OCI-M2 (cell line): Measurements from ENCODE around the gene UBTD2.
"Not testable (repeated sequence)": the region's sequence is repeated elsewhere in the genome, so short reads cannot be mapped to it uniquely, and the experiment has no call there.

ENCODE experiments used
- DNase-seq: peaks from one replicate; lab custom pipeline; 2025; ENCODE audit not compliant: unreplicated experiment; lab: John Stamatoyannopoulos, UW

The UBTD2 gene

GRCh38 chr5:172197775-172198174 is 85.8 kb downstream of the UBTD2 start:
- not testable (repeated sequence) for DNase-seq

- DNase-seq = no peak
Measured at GRCh38 chr5:172194985-172195774, 88.4 kb downstream of the UBTD2 start.

DNA sequence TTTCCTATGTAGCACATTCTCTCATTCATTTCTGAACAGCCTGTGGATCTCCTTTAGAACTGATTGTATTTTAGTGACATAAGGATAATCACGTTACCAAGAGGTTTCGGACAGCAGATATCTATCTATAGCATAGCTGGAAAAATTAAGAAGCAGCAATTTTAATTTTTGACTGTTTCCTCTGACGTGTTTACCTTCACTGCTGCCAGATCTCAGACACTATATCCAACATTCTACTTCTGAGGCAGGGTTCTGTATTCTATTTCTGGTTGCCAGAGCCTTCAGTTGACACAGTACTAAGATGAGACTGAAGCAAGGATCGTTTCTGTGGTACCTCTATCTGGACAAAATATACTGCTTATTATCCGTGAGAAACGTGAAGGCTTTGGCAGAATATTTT is 89.7 kb downstream of the UBTD2 start, which contains the start of gene EFCAB9:
Gene EFCAB9 (plus strand): TSS at position 301 of the 400 bp plus-strand sequence. CDS start 1 bp downstream, at position 302.
- no peak for DNase-seq

DNA sequence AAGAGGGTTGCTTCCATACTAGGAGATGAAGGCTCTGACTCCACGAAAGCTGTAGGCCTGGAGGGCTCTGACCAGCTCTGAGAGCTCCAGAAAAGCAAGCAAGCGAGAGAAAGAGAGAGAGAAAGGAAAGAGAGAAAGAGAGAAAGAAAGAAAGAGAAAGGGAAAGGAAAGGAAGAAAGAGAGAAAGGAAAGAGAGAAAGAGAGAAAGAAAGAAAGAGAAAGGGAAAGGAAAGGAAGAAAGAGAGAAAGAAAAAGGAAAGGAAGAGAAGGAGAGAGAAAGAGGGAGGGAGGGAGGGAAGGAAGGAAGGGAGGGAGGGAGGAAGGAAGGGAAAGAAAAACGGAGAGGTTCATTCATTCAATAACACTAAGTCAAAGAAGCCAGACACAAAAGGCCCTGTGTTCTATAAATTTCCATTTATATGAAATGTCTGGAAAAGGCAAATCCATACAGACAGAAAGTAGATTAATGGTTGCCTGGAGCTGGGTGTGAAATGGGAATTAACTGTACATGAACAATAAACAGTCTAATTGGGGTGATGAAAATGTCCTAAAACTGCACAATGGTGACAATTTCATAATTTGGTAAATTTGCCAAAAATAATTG is 93.8 kb downstream of the UBTD2 start:
- DNase-seq = no peak

DNA sequence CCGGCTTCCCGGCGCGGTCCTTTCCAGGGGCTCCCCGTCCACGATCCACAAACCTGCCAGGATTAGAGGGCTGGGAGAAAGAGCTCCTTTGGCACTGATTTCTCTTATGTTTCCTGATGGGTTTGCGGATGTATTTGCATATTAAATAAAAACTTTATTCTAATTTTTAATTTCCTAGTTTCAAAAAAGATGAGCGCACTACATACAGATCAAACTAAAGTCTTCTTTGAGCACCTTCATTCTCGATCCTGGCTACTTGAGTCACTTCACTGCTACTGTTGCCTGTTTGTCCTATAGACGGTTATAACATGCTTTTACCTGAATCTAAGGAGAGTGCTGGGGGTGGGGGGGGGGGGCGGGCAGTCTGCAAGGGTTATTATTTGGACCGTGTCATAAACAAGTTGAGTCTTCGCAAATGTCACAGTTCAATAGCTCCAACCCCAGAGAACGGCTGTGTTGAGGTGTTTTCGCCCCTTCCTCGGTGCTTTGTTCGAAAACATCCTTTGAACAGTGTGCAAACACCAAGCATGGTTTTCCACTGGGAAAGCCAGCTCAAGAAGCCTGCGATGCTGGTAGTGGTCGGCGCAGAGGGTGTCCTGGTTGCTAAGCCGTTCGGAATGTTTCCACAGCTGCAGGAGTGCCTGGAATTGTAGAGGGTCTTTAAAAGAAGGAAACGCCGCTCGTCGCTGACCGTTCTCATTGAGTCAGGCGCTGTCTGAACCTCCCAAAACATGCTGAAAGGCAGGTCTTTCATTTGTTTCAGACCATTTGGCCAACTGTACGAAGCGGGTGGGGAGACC is 94.5 kb downstream of the UBTD2 start:
- no peak for DNase-seq

DNA sequence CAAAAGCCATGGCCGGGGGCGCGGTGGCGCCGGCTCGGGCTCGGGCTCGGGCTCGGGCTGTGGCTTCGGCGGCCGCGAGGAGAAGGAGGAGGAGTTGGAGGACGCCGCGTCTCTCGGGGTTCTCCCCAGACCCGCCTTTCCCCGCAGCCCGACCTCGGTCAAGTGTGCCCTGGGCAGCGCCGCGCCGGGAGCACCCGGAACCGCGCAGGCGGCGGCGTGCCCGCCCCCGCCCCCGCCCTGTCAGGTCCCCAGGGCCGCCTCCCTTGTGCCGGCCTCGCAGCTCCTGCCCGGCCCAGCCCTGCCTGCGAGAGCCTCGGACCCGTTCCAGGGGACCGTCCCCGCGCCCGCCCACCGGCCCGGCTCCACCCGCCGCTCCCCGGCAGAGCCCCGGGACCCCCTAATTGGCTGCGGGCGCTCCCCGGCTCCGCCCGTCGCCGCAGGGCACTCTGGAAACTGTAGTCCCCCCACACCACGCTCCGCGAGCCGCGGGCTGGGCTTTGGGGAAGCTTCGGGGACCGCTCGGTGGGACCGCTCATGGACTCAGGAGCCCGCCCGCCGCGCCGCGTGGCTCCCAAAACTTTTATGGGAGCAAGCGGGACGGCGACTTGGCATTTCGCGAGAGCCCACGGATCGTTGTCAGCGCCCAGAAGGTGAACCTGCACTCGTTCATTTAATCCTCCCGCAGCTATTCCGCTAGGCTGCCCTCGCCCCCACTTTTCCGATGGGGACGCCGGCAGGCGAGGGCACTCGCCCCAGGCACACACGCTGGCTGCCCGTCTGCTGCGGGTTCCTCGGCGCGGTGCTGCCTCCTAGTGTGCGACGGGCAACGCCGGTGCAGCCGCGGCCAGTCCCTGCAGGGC is 95.3 kb downstream of the UBTD2 start, which contains the start of gene STK10:
Gene STK10 (minus strand): TSS at position 192 of the 860 bp plus-strand sequence. CDS start 182 bp downstream, at position 10.
- DNase-seq = peak; percentile 6

- no peak for DNase-seq
Measured at GRCh38 chr5:172187118-172188032, 96.2 kb downstream of the UBTD2 start.

DNA sequence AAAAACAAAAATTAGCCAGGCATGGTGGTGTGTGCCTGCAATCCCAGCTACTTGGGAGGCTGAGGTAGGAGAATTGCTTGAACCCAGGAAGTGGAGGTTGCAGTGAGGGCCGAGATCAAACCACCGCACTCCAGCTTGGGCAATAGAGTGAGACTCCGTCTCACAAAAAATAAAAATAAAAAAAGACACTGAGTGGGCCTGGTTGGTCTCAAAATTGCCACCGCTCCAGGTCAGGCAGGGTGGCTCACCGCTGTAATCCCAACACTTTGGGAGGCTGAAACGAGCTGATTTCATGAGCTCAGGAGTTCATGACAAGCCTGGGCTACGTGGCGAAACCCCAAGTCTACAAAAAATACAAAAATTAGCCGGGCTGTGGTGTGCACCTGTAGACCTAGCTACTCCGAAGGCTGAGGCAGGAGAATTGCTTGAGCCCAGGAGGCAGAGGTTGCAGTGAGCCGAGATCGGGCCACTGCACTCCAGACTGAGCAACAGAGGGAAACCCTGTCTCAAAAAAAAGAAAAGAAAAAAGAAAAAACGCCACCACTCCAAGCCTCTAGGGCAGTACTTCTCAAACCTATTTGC is 97.4 kb downstream of the UBTD2 start:
- no peak for DNase-seq

- no peak for DNase-seq
Measured at GRCh38 chr5:172185096-172185461, 98.5 kb downstream of the UBTD2 start.

- no peak for DNase-seq
Measured at GRCh38 chr5:172183881-172184280, 99.7 kb downstream of the UBTD2 start.

GRCh38 chr5:172182291-172182690 is 101.3 kb downstream of the UBTD2 start:
- no peak for DNase-seq

GRCh38 chr5:172180936-172181335 is 102.6 kb downstream of the UBTD2 start:
- no peak for DNase-seq

- no peak for DNase-seq
Measured at GRCh38 chr5:172178991-172179989, 104.3 kb downstream of the UBTD2 start.

- no peak for DNase-seq
Measured at GRCh38 chr5:172178301-172178987, 105.1 kb downstream of the UBTD2 start.

DNA sequence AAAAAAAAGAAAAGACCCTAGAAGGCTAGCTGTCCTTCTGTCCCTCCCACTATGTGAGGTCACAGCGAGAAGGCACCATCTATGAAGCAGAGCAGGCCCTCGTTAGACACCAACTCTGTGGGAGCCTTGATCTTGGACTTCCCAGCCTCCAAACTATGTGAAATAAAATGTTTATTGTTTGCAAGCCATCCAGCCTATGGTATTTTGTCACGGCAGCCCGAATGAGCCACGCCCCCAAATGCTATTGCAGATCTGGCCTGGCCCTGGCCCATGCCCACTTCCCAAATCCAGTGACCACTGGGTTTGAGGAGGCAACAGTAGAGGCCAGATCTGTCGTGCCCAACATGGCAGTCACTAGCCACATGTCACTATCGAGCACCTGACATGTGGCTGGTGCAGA is 106.4 kb downstream of the UBTD2 start:
- DNase-seq = no peak

GRCh38 chr5:172175263-172175719 is 108.3 kb downstream of the UBTD2 start:
- DNase-seq = no peak

DNA sequence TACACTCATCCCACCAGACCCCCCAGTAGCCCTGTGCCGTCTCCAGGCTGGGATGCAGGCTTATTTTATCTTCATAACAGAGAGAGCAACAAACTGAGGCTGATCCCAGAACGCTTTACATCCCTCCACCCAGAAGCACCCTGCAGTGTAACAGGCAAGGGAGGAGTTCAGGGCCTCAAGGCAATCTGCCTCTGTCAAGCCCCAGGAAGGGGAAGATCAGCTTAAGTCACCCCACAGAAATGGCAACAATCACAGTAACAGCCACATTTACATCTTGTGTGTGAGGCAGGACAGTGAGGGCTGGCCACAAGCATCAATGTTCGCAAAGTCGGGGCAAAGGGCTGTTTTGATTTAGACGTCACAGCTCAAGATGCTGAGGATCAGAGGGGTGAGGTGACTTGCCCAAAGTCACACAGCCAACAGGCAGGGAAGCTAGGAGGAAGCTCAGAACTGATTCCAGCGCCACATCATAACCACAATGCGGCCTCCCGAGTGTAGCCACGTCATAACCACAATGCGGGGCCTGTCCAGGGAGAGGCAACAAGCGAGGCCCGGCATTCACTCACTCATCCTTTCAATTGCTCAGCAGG is 109.9 kb downstream of the UBTD2 start:
- no peak for DNase-seq
